GOT3 (cell line): ENCODE results near the gene FOXF2.
A peak's percentile ranks its signal among the peaks of the same experiment; 100 is the strongest.

Experiments used
- DNase-seq: peaks from one replicate; lab custom pipeline; 2025; ENCODE audit warnings: mixed read lengths; lab: John Stamatoyannopoulos, UW

Gene FOXF2

DNA sequence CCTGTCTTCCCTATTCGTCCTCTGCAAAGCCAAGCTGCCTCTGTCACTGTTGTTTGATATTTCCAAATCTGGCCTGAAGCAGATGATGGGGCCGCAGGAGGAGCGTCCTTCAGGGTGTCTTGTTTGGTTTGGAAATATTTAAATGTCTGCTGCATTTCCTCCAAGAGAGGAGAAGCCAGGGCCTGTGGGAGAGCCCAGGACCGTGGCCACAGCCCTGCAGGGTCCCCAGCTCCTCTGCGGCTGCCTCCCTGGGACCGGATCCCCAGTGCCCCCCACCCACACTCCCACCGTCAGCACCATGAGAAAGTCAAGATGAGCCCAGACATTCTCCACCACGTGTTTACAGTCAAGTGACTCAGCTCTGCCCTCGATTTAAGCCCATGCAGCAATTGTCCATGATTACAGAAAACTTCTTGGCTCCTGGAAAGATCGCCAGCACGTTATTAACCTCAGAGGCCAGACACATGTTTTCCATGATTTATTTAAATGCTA, 18.2 kb downstream of the FOXF2 start:
- DNase-seq = no peak

GRCh38 chr6:1409774-1410465, 20.5 kb downstream of the FOXF2 start:
- no peak for DNase-seq

DNA sequence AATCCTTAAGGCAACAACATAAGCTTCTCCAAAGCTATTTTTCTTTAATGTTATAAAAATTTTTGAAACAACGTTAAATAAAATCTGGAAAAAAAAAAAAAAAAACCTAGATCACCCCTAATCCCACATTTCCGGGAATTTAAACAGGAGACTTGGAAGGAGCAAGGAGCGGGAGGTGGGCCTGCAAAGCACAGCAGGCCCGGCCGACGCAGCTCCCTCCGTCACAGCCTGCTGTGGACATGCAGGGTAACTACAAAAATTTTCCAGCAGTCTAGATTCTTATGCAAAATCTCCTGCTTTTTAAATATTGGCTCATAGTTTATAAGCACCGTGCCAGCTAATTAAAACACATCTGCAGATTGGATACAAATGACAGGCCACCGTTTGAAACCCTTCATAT, 23.5 kb downstream of the FOXF2 start:
- DNase-seq = no peak

DNA sequence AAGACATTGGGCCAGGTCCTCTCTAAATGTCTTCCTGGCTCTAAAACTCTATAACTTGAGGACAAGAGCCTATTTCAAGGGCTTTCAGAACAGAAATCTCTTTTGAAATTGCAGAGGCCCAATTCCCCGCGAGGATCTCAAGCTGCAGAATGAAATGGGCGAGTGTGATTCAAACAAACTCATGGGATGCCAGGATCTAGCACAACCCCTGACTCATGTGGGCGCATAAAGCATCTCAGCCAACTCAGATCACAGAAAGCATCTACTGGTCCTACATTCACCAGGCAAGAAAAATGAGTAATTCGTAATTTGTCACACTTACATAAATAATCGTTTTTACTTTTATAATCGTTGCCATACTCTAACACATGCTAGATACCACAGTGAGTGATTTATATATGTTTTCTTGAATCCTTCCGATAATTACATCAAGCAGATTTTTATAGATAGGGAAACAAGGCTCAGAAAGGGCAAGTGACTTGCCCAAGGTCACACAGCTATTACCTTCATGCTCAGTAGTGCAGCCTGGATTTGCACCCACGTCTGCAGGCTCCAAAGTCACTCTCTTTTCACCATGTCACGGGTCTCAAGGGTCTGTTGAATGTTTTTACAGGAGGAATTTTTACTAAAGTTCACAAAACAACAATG, 26.2 kb downstream of the FOXF2 start:
- DNase-seq = no peak

GRCh38 chr6:1416191-1416760, 26.9 kb downstream of the FOXF2 start:
- no peak for DNase-seq

GRCh38 chr6:1416820-1417219, 27.4 kb downstream of the FOXF2 start:
- DNase-seq = no peak

GRCh38 chr6:1417718-1418117, 28.3 kb downstream of the FOXF2 start:
- DNase-seq = no peak

DNA sequence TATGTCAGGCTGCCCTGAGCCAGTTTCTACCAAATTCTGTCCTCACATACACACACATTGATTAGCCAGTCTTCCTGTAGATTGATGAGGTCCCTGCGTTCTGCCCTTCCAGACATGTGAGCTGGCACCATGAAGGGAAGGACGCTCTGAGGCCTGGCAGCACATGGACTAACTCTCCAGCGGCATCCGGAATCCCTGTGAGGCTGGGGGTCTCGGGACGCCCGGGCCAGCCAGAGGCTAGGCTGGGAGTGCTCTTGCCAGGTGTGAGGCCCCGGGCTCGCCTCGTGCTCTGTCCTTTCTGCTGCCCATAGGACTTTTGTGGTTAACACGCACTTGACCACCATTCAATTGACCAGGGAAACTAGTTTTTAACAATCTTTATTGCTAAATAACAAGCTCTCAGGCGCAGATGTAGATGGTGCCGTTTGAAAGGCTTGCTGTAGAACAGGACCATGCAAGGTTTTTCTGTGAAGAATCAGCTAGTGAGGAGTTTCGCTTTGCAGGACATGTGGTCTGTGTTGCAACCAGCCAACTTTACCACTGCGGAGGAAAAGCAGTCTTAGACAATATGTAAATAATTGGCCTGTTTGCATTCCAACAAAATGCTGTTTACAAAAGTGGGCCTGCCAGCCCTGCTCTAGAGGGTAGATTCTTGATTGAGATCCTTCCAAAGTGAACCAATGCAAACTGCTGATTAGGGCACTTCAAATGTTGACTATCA, 29.3 kb downstream of the FOXF2 start:
- no peak for DNase-seq

- DNase-seq = no peak
Observed at GRCh38 chr6:1420382-1420781, 31.0 kb downstream of the FOXF2 start.

DNA sequence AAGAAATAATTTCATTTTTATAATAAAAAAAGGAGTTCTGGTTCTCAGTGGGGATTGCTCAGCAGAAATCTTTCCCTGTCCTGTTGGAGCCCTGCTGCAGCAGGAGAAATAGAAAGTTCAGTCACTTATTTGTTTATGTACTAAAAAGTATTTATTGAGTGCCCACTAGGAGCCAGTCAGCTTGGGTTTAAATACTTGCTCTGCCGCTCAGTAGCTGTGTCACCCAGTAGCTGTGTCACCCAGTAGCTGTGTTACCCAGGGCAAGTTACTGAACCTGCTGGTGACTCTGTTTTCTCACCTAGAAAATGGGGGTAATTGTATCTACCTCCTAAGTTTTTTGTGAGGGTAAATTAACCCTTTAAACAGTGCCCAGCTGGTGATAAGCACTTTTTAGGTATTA, 32.9 kb downstream of the FOXF2 start:
- DNase-seq = no peak

GRCh38 chr6:1423578-1423977, 34.2 kb downstream of the FOXF2 start:
- DNase-seq = no peak

DNA sequence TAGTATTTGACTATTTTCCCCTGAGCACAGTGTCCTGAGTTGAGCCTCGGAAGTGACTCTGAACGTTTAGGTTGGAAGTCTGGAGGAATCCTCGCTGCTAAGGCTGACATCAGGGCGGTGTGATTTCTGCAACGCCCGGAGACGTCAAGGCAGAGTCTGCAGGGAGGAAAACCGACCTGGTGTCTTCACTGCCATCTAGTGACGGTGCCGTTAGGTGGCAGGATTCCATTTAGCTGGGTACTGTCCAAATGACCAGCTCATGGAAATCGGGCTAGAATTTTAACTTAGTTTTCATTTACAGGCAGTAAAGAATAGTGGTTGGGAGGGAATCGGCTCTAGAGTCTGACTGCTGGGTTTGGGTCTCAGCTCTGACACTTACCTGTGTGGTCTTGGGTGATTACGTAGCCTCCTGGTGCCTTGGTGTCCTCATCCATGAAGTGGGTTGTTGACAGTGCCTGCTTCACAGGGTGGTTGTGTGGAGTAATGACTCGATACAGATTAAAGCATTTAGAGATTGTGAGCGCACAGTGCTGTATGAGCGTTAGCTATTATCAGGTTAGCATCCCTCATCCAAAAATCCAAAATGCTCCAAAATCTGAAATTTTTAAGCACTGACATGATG, 35.0 kb downstream of the FOXF2 start:
- peak; percentile 31 for DNase-seq

- no peak for DNase-seq
Observed at GRCh38 chr6:1426416-1426815, 37.0 kb downstream of the FOXF2 start.

- DNase-seq = no peak
Observed at GRCh38 chr6:1435806-1436205, 46.4 kb downstream of the FOXF2 start.

GRCh38 chr6:1436334-1437306, 47.2 kb downstream of the FOXF2 start:
- DNase-seq = no peak

GRCh38 chr6:1437553-1438406, 48.4 kb downstream of the FOXF2 start:
- DNase-seq = no peak

- DNase-seq = no peak
Observed at GRCh38 chr6:1438471-1438881, 49.1 kb downstream of the FOXF2 start.

GRCh38 chr6:1439349-1439748, 50.0 kb downstream of the FOXF2 start:
- no peak for DNase-seq

DNA sequence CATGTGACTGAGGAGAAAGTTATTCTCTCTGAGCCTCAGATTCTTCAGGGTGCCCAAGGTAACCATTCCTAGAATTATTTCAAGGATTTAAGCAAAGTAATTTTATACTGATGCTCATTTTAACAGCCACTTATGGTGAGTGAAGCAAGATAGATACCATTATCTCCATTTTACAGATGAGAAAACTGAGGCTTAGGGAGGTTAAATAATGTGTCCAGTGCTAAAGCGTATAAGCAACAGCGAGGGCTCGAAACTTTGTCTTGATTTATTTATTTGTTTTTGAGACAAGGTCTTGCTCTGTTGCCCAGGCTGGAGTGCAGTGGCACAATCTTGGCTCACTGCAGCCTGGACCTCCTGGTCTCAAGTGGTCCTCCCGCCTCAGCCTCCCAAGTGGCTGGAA, 53.6 kb downstream of the FOXF2 start:
- DNase-seq = no peak
